Left lung (tissue), 10 donors: ENCODE data around the gene SLX4IP. TPM values are rescaled to one million over a fixed set of nuclear protein-coding genes. Genes with fewer than 3 reads are reported as not detected.

Experiments used
- ATAC-seq: fragments of 200-7000 bp; cut with Tn5 transposase; one replicate; pipeline ENCODE4 v1.9.1; 2020; ENCODE audit warnings: moderate library complexity
- DNase-seq, 4 donors: peaks; one replicate each; pipeline ENCODE4 v3.0.0-alpha.2; 2013 to 2020
- H3K27ac ChIP-seq, 2 donors: fragments of 200-600 bp; sonication (generic) in 1 of 2; one replicate each; pipeline versions ENCODE4 v1.5.0 to v1.8.0; 2020 to 2021
- H3K27me3 ChIP-seq, 2 donors: fragments of 200-600 bp; sonication (generic) in 1 of 2; one replicate each; pipeline versions ENCODE4 v1.5.0 to v1.8.0; 2020 to 2021
- H3K36me3 ChIP-seq, 2 donors: fragments of 200-600 bp; sonication (generic) in 1 of 2; one replicate each; pipeline versions ENCODE4 v1.5.0 to v1.8.0; 2020 to 2021
- H3K4me1 ChIP-seq, 2 donors: fragments of 200-600 bp; one replicate each; pipeline ENCODE4 v1.8.0; 2021
- H3K4me3 ChIP-seq, 2 donors: fragments of 200-600 bp; sonication (generic) in 1 of 2; one replicate each; pipeline versions ENCODE4 v1.5.0 to v1.8.0; 2020 to 2021; ENCODE audit warnings: mild to moderate bottlenecking in 1 of 2
- H3K9me3 ChIP-seq, 2 donors: fragments of 200-600 bp; sonication (generic) in 1 of 2; one replicate each; pipeline versions ENCODE4 v1.5.0 to v1.8.0; 2020 to 2021
- CTCF ChIP-seq, 2 donors: fragments of 200-600 bp; sonication (generic) in 1 of 2; IDR thresholded peaks; one replicate each; pipeline versions ENCODE4 v1.5.0 to v1.8.0; 2021; ENCODE audit warnings: antibody characterized with exemption in 2 of 2
- intact Hi-C, 2 donors: fragments of 100-400 bp; cut with DNase I; formaldehyde crosslinking; loops; one replicate each; pipeline versions ENCODE4 v1.11.2 to v1.14.2; 2022
- polyA plus RNA-seq, 6 donors: library from polyadenylated mRNA; unstranded; fragments of 120-200 nt; gene quantifications; one replicate each; pipeline ENCODE4 v1.2.1, GENCODE V29; 2013; ENCODE audit not compliant: insufficient read length in 6 of 6
- total RNA-seq, 2 donors: library from RNA; stranded (reverse); fragmentation: NEBNext Ultra II Directional; extraction: Animal tissue kit (Norgen Biotek cat#: 25700); gene quantifications; one replicate each; pipeline ENCODE4 v1.2.1, GENCODE V29; 2021
- donor health status: DM: no; HTN: yes; CAD: no.
- donor health status: DM: no; HTN: no; CAD: no.

The SLX4IP gene
- total and polyA plus RNA-seq, 8 donors, result 6.0 to 12.3 (median 10.3) TPM

- ATAC-seq, result peak; percentile 29
- no peaks in the 10 kb centered on the region for H3K9me3 ChIP-seq
- peaks cover 9 to 14% of the 10 kb centered on the region in 2 donors for H3K4me1 ChIP-seq
- no peak overlapping the region for H3K4me3 ChIP-seq
- no peak for TF ChIP-seq CTCF (IDR thresholded peaks at IDR 0.05)
- intact Hi-C loops, result no loop called here
- peak overlapping the region in 1 of 2 donors; percentile 20 for H3K27ac ChIP-seq
- H3K27me3 ChIP-seq, result no peaks in the 10 kb centered on the region
- DNase-seq, result no peak
- peaks cover 0 to 25% of the 10 kb centered on the region in 2 donors for H3K36me3 ChIP-seq
Observed at GRCh38 chr20:10634683-10635411, 199.7 kb downstream of the SLX4IP start.

DNA sequence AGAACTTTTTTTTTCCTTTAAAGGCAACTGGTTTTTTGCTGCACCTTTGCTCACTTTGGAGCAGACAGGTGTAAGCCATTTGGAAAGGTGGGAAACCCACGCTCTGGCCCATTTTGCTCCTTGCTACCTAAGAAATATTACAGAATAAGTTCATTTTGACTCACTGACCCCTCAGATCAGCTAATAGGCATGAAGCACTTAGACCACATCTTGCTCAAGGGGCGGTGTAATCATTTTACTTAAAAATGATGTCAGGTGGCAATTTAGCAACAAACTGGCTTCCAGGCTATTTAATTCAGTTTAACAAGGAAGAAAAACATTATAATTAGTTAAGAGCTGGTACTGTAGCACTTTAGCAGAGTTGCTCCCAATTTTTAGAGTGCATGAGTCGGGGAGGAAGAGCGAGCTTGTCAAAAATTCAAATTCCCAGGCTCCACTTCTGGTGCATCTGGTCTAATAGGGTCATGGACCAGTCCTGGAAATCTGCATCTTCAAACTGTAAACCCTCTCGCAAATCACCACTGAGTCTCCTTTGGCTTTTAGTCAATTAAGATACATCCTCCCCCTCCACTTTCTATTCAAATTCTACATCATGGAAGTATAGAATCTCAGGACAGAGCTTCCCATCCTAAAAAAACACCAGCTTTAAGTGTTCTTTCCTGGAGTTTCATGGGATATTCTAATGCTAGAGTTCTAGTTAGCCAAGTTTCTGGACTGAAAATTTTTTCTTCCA, 200.5 kb downstream of the SLX4IP start:
- peak overlapping the region in 1 of 2 donors; percentile 69 for H3K27ac ChIP-seq
- DNase-seq, result no peak

GRCh38 chr20:10636326-10636818, 201.3 kb downstream of the SLX4IP start:
- ATAC-seq (peak; percentile 44), DNase-seq (peak in 2 of 4 donors; percentile 64 to 67)
- no peak for TF ChIP-seq CTCF (IDR thresholded peaks at IDR 0.05)
- Histone ChIP-seq H3K4me1 (peaks cover 9 to 14% of the 10 kb centered on the region in 2 donors), H3K9me3 (no peaks in the 10 kb centered on the region), H3K27ac (peak overlapping the region in 1 of 2 donors; percentile 69), H3K36me3 (peaks cover 0 to 40% of the 10 kb centered on the region in 2 donors), H3K27me3 (no peaks in the 10 kb centered on the region), H3K4me3 (no peak overlapping the region)
- intact Hi-C loops, result no loop called here

More for the DNA sequence above, 200.5 kb downstream of the SLX4IP start:
- H3K36me3 ChIP-seq, result peaks cover 0 to 33% of the 10 kb centered on the region in 2 donors
- H3K9me3 ChIP-seq, result no peaks in the 10 kb centered on the region
- no peak overlapping the region for H3K4me3 ChIP-seq
- ATAC-seq, result no peak
- intact Hi-C loops, result no loop called here
- H3K4me1 ChIP-seq, result peaks cover 9 to 14% of the 10 kb centered on the region in 2 donors
- H3K27me3 ChIP-seq, result no peaks in the 10 kb centered on the region
- no peak for TF ChIP-seq CTCF (IDR thresholded peaks at IDR 0.05)

DNA sequence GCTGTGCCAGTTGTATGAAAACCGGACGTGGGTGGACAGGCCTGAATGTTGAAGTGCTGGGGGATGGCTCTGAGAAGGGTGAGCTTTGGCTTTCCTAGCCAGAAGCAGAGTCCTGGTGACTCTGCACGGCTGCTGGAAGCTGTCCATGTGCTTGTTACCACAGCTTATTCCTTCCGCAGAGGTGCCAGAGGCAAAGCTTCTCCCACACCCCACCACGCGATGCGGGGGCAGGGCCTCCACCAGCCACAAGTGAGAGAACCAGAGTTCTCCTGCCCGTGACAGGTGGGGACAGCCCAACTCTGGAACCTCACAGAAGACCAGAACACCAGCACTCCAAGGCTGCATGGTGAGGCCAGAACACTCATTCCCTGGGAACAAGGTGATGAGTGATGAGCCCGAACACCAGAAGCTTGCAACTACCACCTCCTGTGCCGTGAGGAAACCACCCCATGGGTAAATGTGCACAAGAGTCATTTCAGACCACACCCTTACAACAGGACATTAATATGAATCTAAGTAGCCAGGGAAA, 202.0 kb downstream of the SLX4IP start:
- intact Hi-C loops, result no loop called here
- Histone ChIP-seq H3K36me3 (peaks cover 0 to 48% of the 10 kb centered on the region in 2 donors), H3K9me3 (no peaks in the 10 kb centered on the region), H3K4me1 (peaks cover 9 to 14% of the 10 kb centered on the region in 2 donors), H3K4me3 (no peak overlapping the region), H3K27ac (peak overlapping the region; percentile 7 to 41), H3K27me3 (no peaks in the 10 kb centered on the region)
- ATAC-seq, result peak; percentile 27
- no peak for DNase-seq
- TF ChIP-seq CTCF (IDR thresholded peaks at IDR 0.05), result no peak

- ATAC-seq (no peak), DNase-seq (no peak)
- H3K4me1 ChIP-seq, result peaks cover 9 to 14% of the 10 kb centered on the region in 2 donors
- no peaks in the 10 kb centered on the region for H3K9me3 ChIP-seq
- intact Hi-C loops, result no loop called here
- H3K27ac ChIP-seq, result peak overlapping the region; percentile 7 to 41
- no peaks in the 10 kb centered on the region for H3K27me3 ChIP-seq
- no peak for TF ChIP-seq CTCF (IDR thresholded peaks at IDR 0.05)
- H3K4me3 ChIP-seq, result no peak overlapping the region
- peaks cover 0 to 52% of the 10 kb centered on the region in 2 donors for H3K36me3 ChIP-seq
Observed at GRCh38 chr20:10637563-10637962, 202.5 kb downstream of the SLX4IP start.
